Activated naive CD8-positive, alpha-beta T cell treated with anti-CD3 and anti-CD28 coated beads, Interleukin-2, amount 10 ng/mL, durations not matched to agents 7 days and 5 days (primary cell): ENCODE data around the gene S100A2. TPM values are rescaled to one million over a fixed set of nuclear protein-coding genes. Genes with fewer than 3 reads are reported as not detected.
A peak's percentile ranks its signal among the peaks of the same experiment; 100 is the strongest.

Source experiments
- ATAC-seq: fragments of 150-1000 bp; cut with Tn5 transposase; one replicate; pipeline ENCODE4 v1.10.0; 2021; ENCODE audit warnings: low read depth, moderate library complexity
- POLR2A ChIA-PET: fragments of 350-600 bp; sonication (Branson Sonifier 250); formaldehyde crosslinking; loops from one replicate; lab custom pipeline; 2021; ENCODE audit warnings: antibody characterized with exemption; lab: Charles Lee
- DNase-seq: peaks from one replicate; pipeline ENCODE4 v3.0.0; 2021
- H3K27ac Mint-ChIP-seq: one replicate; pipeline ENCODE4 v1.8.0; 2022; ENCODE audit warnings: mild to moderate bottlenecking, mixed read lengths
- H3K27me3 Mint-ChIP-seq: one replicate; pipeline ENCODE4 v1.8.0; 2022; ENCODE audit warnings: mild to moderate bottlenecking, moderate library complexity, mixed read lengths
- H3K36me3 Mint-ChIP-seq: one replicate; pipeline ENCODE4 v1.8.0; 2021; ENCODE audit warnings: mild to moderate bottlenecking, mixed read lengths
- H3K4me1 Mint-ChIP-seq: one replicate; pipeline ENCODE4 v1.8.0; 2021; ENCODE audit warnings: mixed read lengths
- H3K4me3 Mint-ChIP-seq: one replicate; pipeline ENCODE4 v1.8.0; 2022; ENCODE audit warnings: mild to moderate bottlenecking, moderate library complexity, mixed read lengths
- H3K9me3 Mint-ChIP-seq: one replicate; pipeline ENCODE4 v1.8.0; 2021; ENCODE audit warnings: mixed read lengths
- total RNA-seq, 2 experiments: library from RNA; stranded (reverse); gene quantifications; one replicate each; pipeline ENCODE4 v1.2.3, GENCODE V29; 2021

The S100A2 gene
- total RNA-seq, 2 experiments from 2014 or later: not detected

GRCh38 chr1:153545067-153546055 lies 20.3 kb downstream of the S100A2 start, which contains the start of gene S100A4:
Gene S100A4, minus strand, starts transcription at chr1:153545806. Its CDS starts 1,012 bp downstream, at chr1:153544794.
- Mint-ChIP-seq H3K4me1 (peaks cover 58% of the 10 kb centered on the region), H3K4me3 (peak within 1 kb of the TSS; percentile 93), H3K27me3 (no peaks in the 10 kb centered on the region), H3K27ac (peak within 1 kb of the TSS; percentile 96), H3K9me3 (no peaks in the 10 kb centered on the region), H3K36me3 (peaks cover 13% of the 10 kb centered on the region)
- DNase-seq (peak; percentile 86), ATAC-seq (peak; percentile 81)
- POLR2A ChIA-PET: interaction anchor here (0.6 to 4.6 kb wide), 12 partner anchors 9 to 445 kb away, joined by 3 to 140 read pairs (median 4); partner anchors contain the start of genes CHTOP, RPS27 and S100A6

- H3K27ac Mint-ChIP-seq: peak overlapping the region; percentile 96
- H3K9me3 Mint-ChIP-seq: no peaks in the 10 kb centered on the region
- POLR2A ChIA-PET: interaction anchor here (0.6 to 4.6 kb wide), 12 partner anchors 10 to 446 kb away, joined by 3 to 140 read pairs (median 4); partner anchors contain the start of genes CHTOP, RPS27 and S100A6
- H3K4me3 Mint-ChIP-seq: peak overlapping the region; percentile 93
- H3K27me3 Mint-ChIP-seq: no peaks in the 10 kb centered on the region
- ATAC-seq: no peak
- peaks cover 13% of the 10 kb centered on the region for H3K36me3 Mint-ChIP-seq
- peaks cover 66% of the 10 kb centered on the region for H3K4me1 Mint-ChIP-seq
- no peak for DNase-seq
These were observed 21.1 kb downstream of the S100A2 start for GRCh38 chr1:153544453-153545066.

GRCh38 chr1:153543736-153544135 lies 21.9 kb downstream of the S100A2 start:
- no peak for ATAC-seq
- H3K36me3 Mint-ChIP-seq: peaks cover 13% of the 10 kb centered on the region
- H3K4me1 Mint-ChIP-seq: peaks cover 65% of the 10 kb centered on the region
- H3K4me3 Mint-ChIP-seq: no peak overlapping the region
- DNase-seq: no peak
- POLR2A ChIA-PET: interaction anchor here (1.1 to 4.6 kb wide), 5 partner anchors 9 to 90 kb away, joined by 4 to 140 read pairs (median 19); partner anchors contain the start of genes CHTOP and S100A6
- no peaks in the 10 kb centered on the region for H3K9me3 Mint-ChIP-seq
- H3K27ac Mint-ChIP-seq: peak overlapping the region; percentile 51
- no peaks in the 10 kb centered on the region for H3K27me3 Mint-ChIP-seq

GRCh38 chr1:153542956-153543711 lies 22.5 kb downstream of the S100A2 start:
- Mint-ChIP-seq H3K4me1 (peaks cover 60% of the 10 kb centered on the region), H3K9me3 (no peaks in the 10 kb centered on the region), H3K27me3 (no peaks in the 10 kb centered on the region), H3K4me3 (no peak overlapping the region), H3K36me3 (peaks cover 13% of the 10 kb centered on the region), H3K27ac (peak overlapping the region; percentile 78)
- POLR2A ChIA-PET: interaction anchor here (4.6 kb wide), 1 partner anchor 9 kb away, joined by 140 read pairs; the partner anchor contains the start of gene S100A6
- ATAC-seq: no peak
- no peak for DNase-seq

GRCh38 chr1:153541641-153542590 lies 23.7 kb downstream of the S100A2 start:
- Mint-ChIP-seq H3K27ac (peak overlapping the region; percentile 81), H3K4me1 (peaks cover 61% of the 10 kb centered on the region), H3K36me3 (peaks cover 13% of the 10 kb centered on the region), H3K4me3 (peak overlapping the region; percentile 65), H3K9me3 (no peaks in the 10 kb centered on the region), H3K27me3 (no peaks in the 10 kb centered on the region)
- no peak for DNase-seq
- ATAC-seq: no peak
- POLR2A ChIA-PET: interaction anchor here (0.9 to 2.6 kb wide), 5 partner anchors 10 to 186 kb away, joined by 3 to 23 read pairs (median 5); no protein-coding TSS in a partner anchor

- no peaks in the 10 kb centered on the region for H3K27me3 Mint-ChIP-seq
- peaks cover 13% of the 10 kb centered on the region for H3K36me3 Mint-ChIP-seq
- POLR2A ChIA-PET: interaction anchor here (0.7 to 2.6 kb wide), 7 partner anchors 9 to 235 kb away, joined by 3 to 23 read pairs (median 5); partner anchors contain the start of genes CHTOP and SLC27A3
- H3K27ac Mint-ChIP-seq: peak within 1 kb of the TSS; percentile 81
- H3K4me3 Mint-ChIP-seq: peak within 1 kb of the TSS; percentile 65
- H3K4me1 Mint-ChIP-seq: peaks cover 64% of the 10 kb centered on the region
- H3K9me3 Mint-ChIP-seq: no peaks in the 10 kb centered on the region
- ATAC-seq (peak; percentile 15), DNase-seq (peak; percentile 55)
These were observed 25.0 kb downstream of the S100A2 start, which contains the start of gene S100A5 for GRCh38 chr1:153540394-153541361. Gene S100A5, minus strand, starts transcription at chr1:153540934. Its CDS starts 743 bp downstream, at chr1:153540191.

- peak overlapping the region; percentile 81 for H3K27ac Mint-ChIP-seq
- POLR2A ChIA-PET: interaction anchor here (1.4 to 2.6 kb wide), 3 partner anchors 7 to 95 kb away, joined by 6 to 23 read pairs (median 10); partner anchors contain the start of gene CHTOP
These were observed 26.1 kb downstream of the S100A2 start for GRCh38 chr1:153539395-153540093.

GRCh38 chr1:153538315-153538821 lies 27.3 kb downstream of the S100A2 start:
- no peak for DNase-seq
- peaks cover 57% of the 10 kb centered on the region for H3K4me1 Mint-ChIP-seq
- H3K4me3 Mint-ChIP-seq: no peak overlapping the region

More at GRCh38 chr1:153539395-153540093, 26.1 kb downstream of the S100A2 start:
- ATAC-seq: no peak
- Mint-ChIP-seq H3K4me3 (peak overlapping the region; percentile 65), H3K27me3 (no peaks in the 10 kb centered on the region), H3K36me3 (peaks cover 10% of the 10 kb centered on the region), H3K4me1 (peaks cover 58% of the 10 kb centered on the region), H3K9me3 (no peaks in the 10 kb centered on the region)
- DNase-seq: no peak

GRCh38 chr1:153537376-153537730 lies 28.3 kb downstream of the S100A2 start:
- Mint-ChIP-seq H3K27me3 (no peaks in the 10 kb centered on the region), H3K27ac (peak overlapping the region; percentile 99), H3K9me3 (no peaks in the 10 kb centered on the region), H3K4me1 (peaks cover 58% of the 10 kb centered on the region), H3K4me3 (no peak overlapping the region), H3K36me3 (peaks cover 6% of the 10 kb centered on the region)
- POLR2A ChIA-PET: interaction anchor here (6.3 to 6.8 kb wide), 2 partner anchors 8 to 28 kb away, joined by 68 to 140 read pairs; partner anchors contain the start of genes S100A2 and S100A4
- DNase-seq: no peak
- ATAC-seq: no peak

More at GRCh38 chr1:153538315-153538821, 27.3 kb downstream of the S100A2 start:
- Mint-ChIP-seq H3K36me3 (peaks cover 8% of the 10 kb centered on the region), H3K27me3 (no peaks in the 10 kb centered on the region), H3K27ac (peak overlapping the region; percentile 63), H3K9me3 (no peaks in the 10 kb centered on the region)
- POLR2A ChIA-PET: no interaction called here
- ATAC-seq: no peak
